ENCODE data around the gene ACSL3.
"Not testable (repeated sequence)": the region's sequence is repeated elsewhere in the genome, so short reads cannot be mapped to it uniquely, and the experiment has no call there.

Gene ACSL3

GRCh38 chr2:222982010-222982908 lies 121.4 kb downstream of the ACSL3 start:
- no peak for DNase-seq

GRCh38 chr2:222982909-222983265 lies 122.1 kb downstream of the ACSL3 start:
- DNase-seq: no peak

- no peak for DNase-seq
Measured at GRCh38 chr2:222984908-222985307, 124.1 kb downstream of the ACSL3 start.

- no peak for DNase-seq
Measured at GRCh38 chr2:222989431-222989830, 128.6 kb downstream of the ACSL3 start.

GRCh38 chr2:222990206-222990605 lies 129.4 kb downstream of the ACSL3 start:
- DNase-seq: not testable (repeated sequence)

GRCh38 chr2:222992137-222992536 lies 131.3 kb downstream of the ACSL3 start:
- no peak for DNase-seq
